Keratinocyte (primary cell): ENCODE results near the gene CAPN14. TPM values are rescaled to one million over a fixed set of nuclear protein-coding genes. Genes with fewer than 3 reads are reported as not detected.

Experiments
- DNase-seq: peaks from one replicate; pipeline ENCODE4 v3.0.0-alpha.2; 2011; ENCODE audit warnings: low read depth, missing footprints, low spot score
- FAIRE-seq: peaks from 2 replicates; lab custom pipeline; 2011; peaks lifted over from hg19 to GRCh38; lab: Jason Lieb, UNC
- H2AFZ ChIP-seq: 2 replicates; pipeline ENCODE4 v1.6.0; 2012; ENCODE audit warnings: low read length, control low read depth, inconsistent platforms; ENCODE audit not compliant: control insufficient read depth
- H3K27ac ChIP-seq: 2 replicates; pipeline ENCODE4 v1.5.1; 2011; ENCODE audit warnings: low read length; ENCODE audit not compliant: control insufficient read depth, insufficient read depth
- H3K27me3 ChIP-seq: 3 replicates; pipeline ENCODE4 v1.6.0; 2011; ENCODE audit warnings: low read length; ENCODE audit not compliant: control insufficient read depth, insufficient read depth; ENCODE audit errors: extremely low read depth
- H3K36me3 ChIP-seq, 2 experiments: 2 replicates in 1 of 2; 3 replicates in 1 of 2; pipeline ENCODE4 v1.5.1; 2011; ENCODE audit warnings: low read length in 2 of 2, mild to moderate bottlenecking in 1 of 2; ENCODE audit not compliant: control insufficient read depth in 2 of 2, insufficient read depth in 2 of 2; ENCODE audit errors: extremely low read depth in 1 of 2
- H3K4me1 ChIP-seq: 3 replicates; pipeline ENCODE4 v1.5.1; 2011; ENCODE audit warnings: low read length; ENCODE audit not compliant: control insufficient read depth, insufficient read depth; ENCODE audit errors: extremely low read depth
- H3K4me2 ChIP-seq: 3 replicates; pipeline ENCODE4 v1.6.0; 2011; ENCODE audit warnings: low read depth, low read length; ENCODE audit not compliant: control insufficient read depth, insufficient read depth; ENCODE audit errors: extremely low read depth
- H3K4me3 ChIP-seq, 3 experiments: fragments of 200-600 bp in 1 of 3; sonication (generic) in 1 of 3; 2 replicates in 2 of 3; 3 replicates in 1 of 3; pipeline ENCODE4 v1.5.1; 2011 to 2016; ENCODE audit warnings: low read length in 3 of 3, mild to moderate bottlenecking in 3 of 3, control low read depth in 2 of 3, inconsistent platforms in 1 of 3, low read depth in 1 of 3, mixed read lengths in 1 of 3, mixed run types in 1 of 3, moderate library complexity in 1 of 3; ENCODE audit not compliant: control insufficient read depth in 2 of 3, insufficient read depth in 2 of 3; ENCODE audit errors: extremely low read depth in 1 of 3
- H3K79me2 ChIP-seq: 2 replicates; pipeline ENCODE4 v1.6.0; 2012; ENCODE audit warnings: low read length; ENCODE audit not compliant: control insufficient read depth, insufficient read depth
- H3K9ac ChIP-seq: 3 replicates; pipeline ENCODE4 v1.6.0; 2011; ENCODE audit warnings: low read length; ENCODE audit not compliant: control insufficient read depth, insufficient read depth; ENCODE audit errors: extremely low read depth
- H3K9me1 ChIP-seq: 3 replicates; pipeline ENCODE4 v1.6.0; 2011; ENCODE audit warnings: low read length; ENCODE audit not compliant: control insufficient read depth, insufficient read depth; ENCODE audit errors: extremely low read depth
- H3K9me3 ChIP-seq: 2 replicates; pipeline ENCODE4 v1.5.1; 2012; ENCODE audit warnings: low read depth, low read length; ENCODE audit not compliant: control insufficient read depth
- H4K20me1 ChIP-seq: 3 replicates; pipeline ENCODE4 v1.6.0; 2011; ENCODE audit warnings: low read length; ENCODE audit not compliant: control insufficient read depth, insufficient read depth; ENCODE audit errors: extremely low read depth
- EZH2 ChIP-seq: IDR thresholded peaks from one replicate; pipeline ENCODE4 v1.6.1; 2012; ENCODE audit warnings: inconsistent platforms, mild to moderate bottlenecking, low read length, moderate library complexity
- dilution Hi-C: fragments of 300-500 bp; cut with MboI; formaldehyde crosslinking; loops from one replicate; pipeline ENCODE4 v1.7.0; 2020; ENCODE audit warnings: low sequenced_read_pairs; ENCODE audit not compliant: extremely low pct_ligation_motif_present
- polyA plus RNA-seq, 5 experiments: library from polyadenylated mRNA; depleted of rRNA in 3 of 5; stranded (reverse) in 3 of 5; stranded (forward) in 1 of 5; unstranded in 1 of 5; fragments of >200 nt; gene quantifications; 1 replicate in 1 of 5; 2 replicates in 3 of 5; 3 replicates in 1 of 5; pipeline versions ENCODE4 v1.2.1 to v1.2.3, GENCODE V29; 2011 to 2012; ENCODE audit warnings: missing spikeins in 2 of 5, low read depth in 1 of 5, low replicate concordance in 1 of 5
- TF ChIP-seq, protein P1 (sequence below), 3 experiments: IDR thresholded peaks in 1 of 3; conservative IDR thresholded peaks in 1 of 3; optimal IDR thresholded peaks in 1 of 3; 2 replicates in 2 of 3; 3 replicates in 1 of 3; pipeline versions ENCODE3 to v1.5.1; 2011; ENCODE audit warnings: low read length in 3 of 3, mild to moderate bottlenecking in 3 of 3, moderate library complexity in 2 of 3, control low read depth in 1 of 3, inconsistent platforms in 1 of 3; ENCODE audit not compliant: insufficient read depth in 2 of 3; ENCODE audit errors: extremely low read depth in 1 of 3

CAPN14 gene
- polyA plus RNA-seq, 1 donor (not counting 4 experiments of a cell fraction or from before 2014, with no cell fraction given), result 1.1 TPM

GRCh38 chr2:31204783-31205182, 12.5 kb downstream of the CAPN14 start:
- Histone ChIP-seq H3K4me2 (no peak overlapping the region), H2AFZ (no peak overlapping the region), H3K9ac (no peak overlapping the region), H3K4me3 (no peak overlapping the region), H4K20me1 (no peaks in the 10 kb centered on the region), H3K27ac (no peak overlapping the region), H3K79me2 (no peaks in the 10 kb centered on the region), H3K4me1 (no peaks in the 10 kb centered on the region), H3K36me3 (no peaks in the 10 kb centered on the region), H3K27me3 (no peaks in the 10 kb centered on the region), H3K9me1 (no peaks in the 10 kb centered on the region), H3K9me3 (no peaks in the 10 kb centered on the region)
- dilution Hi-C loops, result no loop called here
- DNase-seq, result no peak
- FAIRE-seq, result no peak
- TF ChIP-seq, protein P1, sequence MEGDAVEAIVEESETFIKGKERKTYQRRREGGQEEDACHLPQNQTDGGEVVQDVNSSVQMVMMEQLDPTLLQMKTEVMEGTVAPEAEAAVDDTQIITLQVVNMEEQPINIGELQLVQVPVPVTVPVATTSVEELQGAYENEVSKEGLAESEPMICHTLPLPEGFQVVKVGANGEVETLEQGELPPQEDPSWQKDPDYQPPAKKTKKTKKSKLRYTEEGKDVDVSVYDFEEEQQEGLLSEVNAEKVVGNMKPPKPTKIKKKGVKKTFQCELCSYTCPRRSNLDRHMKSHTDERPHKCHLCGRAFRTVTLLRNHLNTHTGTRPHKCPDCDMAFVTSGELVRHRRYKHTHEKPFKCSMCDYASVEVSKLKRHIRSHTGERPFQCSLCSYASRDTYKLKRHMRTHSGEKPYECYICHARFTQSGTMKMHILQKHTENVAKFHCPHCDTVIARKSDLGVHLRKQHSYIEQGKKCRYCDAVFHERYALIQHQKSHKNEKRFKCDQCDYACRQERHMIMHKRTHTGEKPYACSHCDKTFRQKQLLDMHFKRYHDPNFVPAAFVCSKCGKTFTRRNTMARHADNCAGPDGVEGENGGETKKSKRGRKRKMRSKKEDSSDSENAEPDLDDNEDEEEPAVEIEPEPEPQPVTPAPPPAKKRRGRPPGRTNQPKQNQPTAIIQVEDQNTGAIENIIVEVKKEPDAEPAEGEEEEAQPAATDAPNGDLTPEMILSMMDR (optimal IDR thresholded peaks at IDR 0.05 in 1 of 3, IDR thresholded peaks at IDR 0.05 in 1 of 3, conservative IDR thresholded peaks at IDR 0.05 in 1 of 3; ENCODE audit: extremely low read depth in 1 of 3, insufficient read depth in 2 of 3, low read length in 3 of 3), result no peak
- TF ChIP-seq EZH2, result no peak

DNA sequence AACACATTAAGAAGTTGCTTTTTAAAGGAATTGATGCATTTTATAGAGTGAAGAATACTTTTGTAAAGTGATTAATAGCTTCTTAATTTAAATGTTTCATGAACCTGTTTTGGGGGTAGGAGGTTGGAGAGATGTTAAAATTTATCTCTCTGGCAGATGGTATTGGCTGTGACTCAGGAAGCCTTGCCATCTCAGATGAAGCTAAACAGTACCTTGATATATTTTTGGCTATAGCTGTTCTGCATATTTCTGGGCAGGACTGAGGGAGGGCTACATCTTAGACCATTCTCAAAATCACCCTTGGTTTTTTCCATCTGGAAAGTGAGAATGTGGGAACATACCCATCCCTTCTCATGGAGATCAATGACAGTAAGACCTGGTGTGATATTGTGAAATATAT, 13.4 kb downstream of the CAPN14 start:
- Histone ChIP-seq H3K27me3 (no peaks in the 10 kb centered on the region), H3K9me3 (no peaks in the 10 kb centered on the region), H4K20me1 (no peaks in the 10 kb centered on the region), H3K9ac (no peak overlapping the region), H3K79me2 (no peaks in the 10 kb centered on the region), H3K4me2 (no peak overlapping the region), H3K9me1 (no peaks in the 10 kb centered on the region), H3K4me1 (no peaks in the 10 kb centered on the region), H3K27ac (no peak overlapping the region), H3K4me3 (no peak overlapping the region), H2AFZ (no peak overlapping the region), H3K36me3 (no peaks in the 10 kb centered on the region)
- TF ChIP-seq, protein P1 (optimal IDR thresholded peaks at IDR 0.05 in 1 of 3, IDR thresholded peaks at IDR 0.05 in 1 of 3, conservative IDR thresholded peaks at IDR 0.05 in 1 of 3; ENCODE audit: extremely low read depth in 1 of 3, insufficient read depth in 2 of 3, low read length in 3 of 3), result no peak
- no peak for TF ChIP-seq EZH2
- no peak for FAIRE-seq
- dilution Hi-C loops, result no loop called here
- DNase-seq, result no peak
